AG04449 (cell line): ENCODE data around the gene HTT.

Experiments
- CTCF ChIA-PET: fragments of 350-600 bp; formaldehyde crosslinking; extraction: SDS; loops from one replicate; lab custom pipeline; 2021; ENCODE audit warnings: antibody characterized with exemption; lab: Yijun Ruan, JAX
- POLR2A ChIA-PET: fragments of 400-600, 350-600 bp; formaldehyde crosslinking; extraction: SDS; loops from one replicate; lab custom pipeline; 2020; ENCODE audit warnings: antibody characterized with exemption, inconsistent platforms; lab: Yijun Ruan, JAX
- DNase-seq: peaks from one replicate; pipeline ENCODE4 v3.0.0-alpha.2; 2010; ENCODE audit warnings: low read depth, low spot score
- H3K4me3 ChIP-seq: 2 replicates; pipeline ENCODE4 v1.5.1; 2011; ENCODE audit warnings: low read depth, mild to moderate bottlenecking, control low read depth, low read length
- CTCF ChIP-seq: IDR thresholded peaks from one replicate; pipeline ENCODE4 v1.5.1; 2011; ENCODE audit warnings: mild to moderate bottlenecking, moderate library complexity, low read length, control low read depth, inconsistent platforms; ENCODE audit not compliant: insufficient read depth; ENCODE audit errors: missing control alignments

Gene HTT

GRCh38 chr4:3134201-3134600, 59.7 kb downstream of the HTT start:
- no peak overlapping the region for H3K4me3 ChIP-seq
- no peak for TF ChIP-seq CTCF
- POLR2A ChIA-PET: no interaction called here
- CTCF ChIA-PET: interaction anchor here (0.6 to 12.1 kb wide), 3 partner anchors 11 to 25 kb away, joined by 3 to 207 read pairs (median 32); no protein-coding TSS in a partner anchor
- DNase-seq: no peak

- no peak for DNase-seq
- no peak for TF ChIP-seq CTCF
- no peak overlapping the region for H3K4me3 ChIP-seq
- CTCF ChIA-PET: interaction anchor here (0.9 to 12.1 kb wide), 12 partner anchors 9 to 89 kb away, joined by 3 to 207 read pairs (median 5); no protein-coding TSS in a partner anchor
- POLR2A ChIA-PET: no interaction called here
These were observed 60.9 kb downstream of the HTT start for GRCh38 chr4:3135155-3136011.

- POLR2A ChIA-PET: no interaction called here
- CTCF ChIA-PET: interaction anchor here (0.9 to 12.1 kb wide), 11 partner anchors 9 to 90 kb away, joined by 3 to 207 read pairs (median 5); no protein-coding TSS in a partner anchor
- DNase-seq: no peak
- no peak overlapping the region for H3K4me3 ChIP-seq
- no peak for TF ChIP-seq CTCF
These were observed 62.0 kb downstream of the HTT start for GRCh38 chr4:3136454-3136853.

- DNase-seq: no peak
- CTCF ChIA-PET: interaction anchor here (12.1 kb wide), 1 partner anchor 29 kb away, joined by 207 read pairs; no protein-coding TSS in a partner anchor
- no peak overlapping the region for H3K4me3 ChIP-seq
- POLR2A ChIA-PET: no interaction called here
- no peak for TF ChIP-seq CTCF
These were observed 63.4 kb downstream of the HTT start for GRCh38 chr4:3137908-3138307.

- no peak for TF ChIP-seq CTCF
- no peak overlapping the region for H3K4me3 ChIP-seq
- ChIA-PET POLR2A (no interaction called here), CTCF (interaction anchor here (0.7 to 3.0 kb wide), 16 partner anchors 10 to 338 kb away, joined by 3 to 32 read pairs (median 4); no protein-coding TSS in a partner anchor)
- no peak for DNase-seq
These were observed 70.9 kb downstream of the HTT start for GRCh38 chr4:3145234-3145924.
